ENCODE measurements around the gene PSD2.

Gene PSD2

GRCh38 chr5:139871614-139872013 lies 76.0 kb downstream of the PSD2 start:
- TF ChIP-seq CTCF (IDR thresholded peaks at IDR 0.05; ENCODE audit: borderline replicate concordance, insufficient read depth, low read depth, low read length), result no peak
- no peak overlapping the region for H3K4me3 ChIP-seq (ENCODE audit: low read depth, low read length)

GRCh38 chr5:139872052-139872766 lies 76.6 kb downstream of the PSD2 start:
- TF ChIP-seq CTCF (IDR thresholded peaks at IDR 0.05; ENCODE audit: borderline replicate concordance, insufficient read depth, low read depth, low read length), result peak; percentile 22; the same call in 1 of the 2 replicates
- no peak overlapping the region for H3K4me3 ChIP-seq (ENCODE audit: low read depth, low read length)

GRCh38 chr5:139872851-139873794 lies 77.5 kb downstream of the PSD2 start:
- no peak for TF ChIP-seq CTCF (IDR thresholded peaks at IDR 0.05; ENCODE audit: borderline replicate concordance, insufficient read depth, low read depth, low read length)
- no peak overlapping the region for H3K4me3 ChIP-seq (ENCODE audit: low read depth, low read length)

- no peak for TF ChIP-seq CTCF (IDR thresholded peaks at IDR 0.05; ENCODE audit: borderline replicate concordance, insufficient read depth, low read depth, low read length)
- no peak overlapping the region for H3K4me3 ChIP-seq (ENCODE audit: low read depth, low read length)
Observed at GRCh38 chr5:139875957-139876356, 80.3 kb downstream of the PSD2 start.

GRCh38 chr5:139877129-139877597 lies 81.6 kb downstream of the PSD2 start:
- no peak overlapping the region for H3K4me3 ChIP-seq (ENCODE audit: low read depth, low read length)
- no peak for TF ChIP-seq CTCF (IDR thresholded peaks at IDR 0.05; ENCODE audit: borderline replicate concordance, insufficient read depth, low read depth, low read length)

- no peak overlapping the region for H3K4me3 ChIP-seq (ENCODE audit: low read depth, low read length)
- TF ChIP-seq CTCF (IDR thresholded peaks at IDR 0.05; ENCODE audit: borderline replicate concordance, insufficient read depth, low read depth, low read length), result no peak
Observed at GRCh38 chr5:139878093-139878492, 82.5 kb downstream of the PSD2 start.
